Keratinocyte (primary cell): ENCODE data around the gene TRO. TPM values are rescaled to one million over a fixed set of nuclear protein-coding genes. Genes with fewer than 3 reads are reported as not detected.

ENCODE experiments used
- DNase-seq: peaks from one replicate; pipeline ENCODE4 v3.0.0-alpha.2; 2011; ENCODE audit warnings: low read depth, missing footprints, low spot score
- FAIRE-seq: peaks from 2 replicates; lab custom pipeline; 2011; peaks lifted over from hg19 to GRCh38; lab: Jason Lieb, UNC
- H2AFZ ChIP-seq: 2 replicates; pipeline ENCODE4 v1.6.0; 2012; ENCODE audit warnings: low read length, control low read depth, inconsistent platforms; ENCODE audit not compliant: control insufficient read depth
- H3K27ac ChIP-seq: 2 replicates; pipeline ENCODE4 v1.5.1; 2011; ENCODE audit warnings: low read length; ENCODE audit not compliant: control insufficient read depth, insufficient read depth
- H3K27me3 ChIP-seq: 3 replicates; pipeline ENCODE4 v1.6.0; 2011; ENCODE audit warnings: low read length; ENCODE audit not compliant: control insufficient read depth, insufficient read depth; ENCODE audit errors: extremely low read depth
- H3K36me3 ChIP-seq, 2 experiments: 2 replicates in 1 of 2; 3 replicates in 1 of 2; pipeline ENCODE4 v1.5.1; 2011; ENCODE audit warnings: low read length in 2 of 2, mild to moderate bottlenecking in 1 of 2; ENCODE audit not compliant: control insufficient read depth in 2 of 2, insufficient read depth in 2 of 2; ENCODE audit errors: extremely low read depth in 1 of 2
- H3K4me1 ChIP-seq: 3 replicates; pipeline ENCODE4 v1.5.1; 2011; ENCODE audit warnings: low read length; ENCODE audit not compliant: control insufficient read depth, insufficient read depth; ENCODE audit errors: extremely low read depth
- H3K4me2 ChIP-seq: 3 replicates; pipeline ENCODE4 v1.6.0; 2011; ENCODE audit warnings: low read depth, low read length; ENCODE audit not compliant: control insufficient read depth, insufficient read depth; ENCODE audit errors: extremely low read depth
- H3K4me3 ChIP-seq, 3 experiments: fragments of 200-600 bp in 1 of 3; sonication (generic) in 1 of 3; 2 replicates in 2 of 3; 3 replicates in 1 of 3; pipeline ENCODE4 v1.5.1; 2011 to 2016; ENCODE audit warnings: low read length in 3 of 3, mild to moderate bottlenecking in 3 of 3, control low read depth in 2 of 3, inconsistent platforms in 1 of 3, low read depth in 1 of 3, mixed read lengths in 1 of 3, mixed run types in 1 of 3, moderate library complexity in 1 of 3; ENCODE audit not compliant: control insufficient read depth in 2 of 3, insufficient read depth in 2 of 3; ENCODE audit errors: extremely low read depth in 1 of 3
- H3K79me2 ChIP-seq: 2 replicates; pipeline ENCODE4 v1.6.0; 2012; ENCODE audit warnings: low read length; ENCODE audit not compliant: control insufficient read depth, insufficient read depth
- H3K9ac ChIP-seq: 3 replicates; pipeline ENCODE4 v1.6.0; 2011; ENCODE audit warnings: low read length; ENCODE audit not compliant: control insufficient read depth, insufficient read depth; ENCODE audit errors: extremely low read depth
- H3K9me1 ChIP-seq: 3 replicates; pipeline ENCODE4 v1.6.0; 2011; ENCODE audit warnings: low read length; ENCODE audit not compliant: control insufficient read depth, insufficient read depth; ENCODE audit errors: extremely low read depth
- H3K9me3 ChIP-seq: 2 replicates; pipeline ENCODE4 v1.5.1; 2012; ENCODE audit warnings: low read depth, low read length; ENCODE audit not compliant: control insufficient read depth
- H4K20me1 ChIP-seq: 3 replicates; pipeline ENCODE4 v1.6.0; 2011; ENCODE audit warnings: low read length; ENCODE audit not compliant: control insufficient read depth, insufficient read depth; ENCODE audit errors: extremely low read depth
- CTCF ChIP-seq, 3 experiments: IDR thresholded peaks in 1 of 3; conservative IDR thresholded peaks in 1 of 3; optimal IDR thresholded peaks in 1 of 3; 2 replicates in 2 of 3; 3 replicates in 1 of 3; pipeline versions ENCODE3 to v1.5.1; 2011; ENCODE audit warnings: low read length in 3 of 3, mild to moderate bottlenecking in 3 of 3, moderate library complexity in 2 of 3, control low read depth in 1 of 3, inconsistent platforms in 1 of 3; ENCODE audit not compliant: insufficient read depth in 2 of 3; ENCODE audit errors: extremely low read depth in 1 of 3
- EZH2 ChIP-seq: IDR thresholded peaks from one replicate; pipeline ENCODE4 v1.6.1; 2012; ENCODE audit warnings: inconsistent platforms, mild to moderate bottlenecking, low read length, moderate library complexity
- dilution Hi-C: fragments of 300-500 bp; cut with MboI; formaldehyde crosslinking; loops from one replicate; pipeline ENCODE4 v1.7.0; 2020; ENCODE audit warnings: low sequenced_read_pairs; ENCODE audit not compliant: extremely low pct_ligation_motif_present
- polyA plus RNA-seq, 5 experiments: library from polyadenylated mRNA; depleted of rRNA in 3 of 5; stranded (reverse) in 3 of 5; stranded (forward) in 1 of 5; unstranded in 1 of 5; fragments of >200 nt; gene quantifications; 1 replicate in 1 of 5; 2 replicates in 3 of 5; 3 replicates in 1 of 5; pipeline versions ENCODE4 v1.2.1 to v1.2.3, GENCODE V29; 2011 to 2012; ENCODE audit warnings: missing spikeins in 2 of 5, low read depth in 1 of 5, low replicate concordance in 1 of 5

TRO gene
- polyA plus RNA-seq, 1 donor (not counting 4 experiments of a cell fraction or from before 2014, with no cell fraction given), result 0.79 TPM

- H3K36me3 ChIP-seq, result no peaks in the 10 kb centered on the region
- FAIRE-seq, result no peak
- no peaks in the 10 kb centered on the region for H3K27me3 ChIP-seq
- no peaks in the 10 kb centered on the region for H4K20me1 ChIP-seq
- no peaks in the 10 kb centered on the region for H3K9me1 ChIP-seq
- H3K9ac ChIP-seq, result no peak overlapping the region
- H3K79me2 ChIP-seq, result no peaks in the 10 kb centered on the region
- H3K4me3 ChIP-seq, result no peak overlapping the region
- dilution Hi-C loops, result no loop called here
- no peak for DNase-seq
- H3K4me2 ChIP-seq, result no peak overlapping the region
- H2AFZ ChIP-seq, result no peak overlapping the region
- H3K27ac ChIP-seq, result no peak overlapping the region
- H3K4me1 ChIP-seq, result no peaks in the 10 kb centered on the region
- TF ChIP-seq CTCF (optimal IDR thresholded peaks at IDR 0.05 in 1 of 3, IDR thresholded peaks at IDR 0.05 in 1 of 3, conservative IDR thresholded peaks at IDR 0.05 in 1 of 3; ENCODE audit: extremely low read depth in 1 of 3, insufficient read depth in 2 of 3, low read length in 3 of 3), result no peak
- no peak for TF ChIP-seq EZH2
- peaks cover 3% of the 10 kb centered on the region for H3K9me3 ChIP-seq
These were observed 10.5 kb downstream of the TRO start for GRCh38 chrX:54931107-54931506.

DNA sequence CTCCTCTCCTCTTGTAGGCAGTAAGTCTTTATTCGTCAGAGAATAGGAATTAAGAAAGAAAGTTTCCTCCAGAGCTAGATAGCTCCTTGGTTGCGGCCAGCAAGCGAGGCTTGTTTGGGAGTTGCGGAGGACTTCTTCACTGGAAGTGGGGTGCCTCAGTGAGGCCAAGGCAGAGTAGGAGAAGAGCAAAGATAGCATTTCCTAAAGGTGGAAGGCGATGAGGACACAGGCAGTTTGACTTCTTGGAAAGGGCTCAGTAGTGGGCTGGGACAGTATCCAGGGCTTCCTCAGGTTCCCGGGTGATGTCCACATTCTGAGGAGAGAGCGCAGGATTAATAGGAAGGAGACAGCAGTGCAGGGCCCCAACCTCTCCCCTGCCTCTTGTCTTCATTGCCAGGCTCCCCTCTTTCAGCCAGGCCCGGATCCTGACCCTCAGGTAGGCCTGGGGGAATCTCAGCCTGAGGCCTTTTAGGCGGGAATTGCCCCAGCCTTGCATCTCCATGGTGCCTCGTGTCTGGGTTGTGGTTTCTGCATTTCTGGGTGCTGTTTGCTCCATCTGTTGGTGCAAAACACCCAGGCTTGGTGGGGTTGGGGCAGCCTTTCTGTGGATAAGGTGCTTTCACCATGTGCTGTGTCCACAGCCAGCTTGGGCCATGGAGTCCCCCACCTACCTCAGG is 12.7 kb downstream of the TRO start:
- Histone ChIP-seq H3K27ac (no peak overlapping the region), H2AFZ (no peak overlapping the region), H3K9me1 (no peaks in the 10 kb centered on the region), H3K36me3 (no peaks in the 10 kb centered on the region), H3K27me3 (no peaks in the 10 kb centered on the region), H3K79me2 (no peaks in the 10 kb centered on the region), H3K9ac (no peak overlapping the region), H4K20me1 (no peaks in the 10 kb centered on the region), H3K4me3 (no peak overlapping the region), H3K4me1 (no peaks in the 10 kb centered on the region), H3K4me2 (no peak overlapping the region), H3K9me3 (peaks cover 3% of the 10 kb centered on the region)
- DNase-seq (no peak), FAIRE-seq (no peak)
- TF ChIP-seq CTCF (optimal IDR thresholded peaks at IDR 0.05 in 1 of 3, IDR thresholded peaks at IDR 0.05 in 1 of 3, conservative IDR thresholded peaks at IDR 0.05 in 1 of 3; ENCODE audit: extremely low read depth in 1 of 3, insufficient read depth in 2 of 3, low read length in 3 of 3) (no peak), EZH2 (no peak)
- dilution Hi-C loops, result no loop called here
